Lower lobe of right lung (tissue), 2 donors: ENCODE measurements around the gene ST7L. TPM values are rescaled to one million over a fixed set of nuclear protein-coding genes. Genes with fewer than 3 reads are reported as not detected.

Experiments
- ATAC-seq, 2 donors: fragments of 200-7000 bp; cut with Tn5 transposase; one replicate each; pipeline ENCODE4 v1.9.1; 2020 to 2022; ENCODE audit warnings: mild to moderate bottlenecking in 2 of 2, moderate library complexity in 2 of 2
- DNase-seq: peaks from one replicate; pipeline ENCODE4 v3.0.0-alpha.2; 2020
- H3K27ac ChIP-seq: fragments of 200-600 bp; one replicate; pipeline ENCODE4 v1.8.0; 2022
- H3K27me3 ChIP-seq: fragments of 200-600 bp; one replicate; pipeline ENCODE4 v1.8.0; 2022; ENCODE audit warnings: low read depth
- H3K36me3 ChIP-seq: fragments of 200-600 bp; one replicate; pipeline ENCODE4 v1.8.0; 2022; ENCODE audit warnings: mild to moderate bottlenecking
- H3K4me1 ChIP-seq: fragments of 200-600 bp; one replicate; pipeline ENCODE4 v1.8.0; 2022
- H3K4me3 ChIP-seq: fragments of 200-600 bp; one replicate; pipeline ENCODE4 v1.8.0; 2022; ENCODE audit warnings: mild to moderate bottlenecking
- H3K9me3 ChIP-seq: fragments of 200-600 bp; one replicate; pipeline ENCODE4 v1.8.0; 2022
- intact Hi-C: fragments of 100-400 bp; cut with DNase I; formaldehyde crosslinking; loops from one replicate; pipeline ENCODE4 v1.11.0; 2022
- total RNA-seq: library from RNA; stranded (reverse); fragmentation: NEBNext Ultra II Directional; extraction: Animal tissue kit (Norgen Biotek cat#: 25700); gene quantifications from one replicate; pipeline ENCODE4 v1.2.1, GENCODE V29; 2021
- TF ChIP-seq, protein P1 (sequence below): fragments of 200-600 bp; IDR thresholded peaks from one replicate; pipeline ENCODE4 v1.8.0; 2022; ENCODE audit warnings: antibody characterized with exemption, mild to moderate bottlenecking
- donor health status: DM: no; HTN: yes; CAD: no; lungs with severe emphysema.

ST7L gene
- total RNA-seq, 1 donor from 2014 or later, result 18.8 TPM

DNA sequence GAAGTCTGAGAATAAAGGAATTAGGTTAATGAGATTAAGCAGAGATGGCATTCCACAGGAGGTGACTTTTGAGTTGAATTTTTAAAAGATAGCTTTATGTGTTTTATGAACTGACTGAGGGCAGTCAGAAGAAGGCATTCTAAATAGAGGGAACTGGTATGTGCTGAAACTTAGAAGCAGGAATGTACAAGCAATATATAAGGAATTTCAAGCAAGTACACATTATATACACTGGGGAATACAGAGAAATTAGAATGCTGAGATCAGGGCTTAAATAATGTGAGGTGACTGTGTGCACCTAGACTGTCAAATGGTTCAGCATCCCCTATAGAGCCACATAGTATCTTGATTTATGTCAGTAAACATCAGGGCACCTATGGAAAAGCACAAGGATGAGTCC, 90.9 kb downstream of the ST7L start:
- no peaks in the 10 kb centered on the region for H3K9me3 ChIP-seq
- DNase-seq (no peak), ATAC-seq (no peak)
- H3K27ac ChIP-seq, result no peak overlapping the region
- no peaks in the 10 kb centered on the region for H3K4me1 ChIP-seq
- TF ChIP-seq, protein P1, sequence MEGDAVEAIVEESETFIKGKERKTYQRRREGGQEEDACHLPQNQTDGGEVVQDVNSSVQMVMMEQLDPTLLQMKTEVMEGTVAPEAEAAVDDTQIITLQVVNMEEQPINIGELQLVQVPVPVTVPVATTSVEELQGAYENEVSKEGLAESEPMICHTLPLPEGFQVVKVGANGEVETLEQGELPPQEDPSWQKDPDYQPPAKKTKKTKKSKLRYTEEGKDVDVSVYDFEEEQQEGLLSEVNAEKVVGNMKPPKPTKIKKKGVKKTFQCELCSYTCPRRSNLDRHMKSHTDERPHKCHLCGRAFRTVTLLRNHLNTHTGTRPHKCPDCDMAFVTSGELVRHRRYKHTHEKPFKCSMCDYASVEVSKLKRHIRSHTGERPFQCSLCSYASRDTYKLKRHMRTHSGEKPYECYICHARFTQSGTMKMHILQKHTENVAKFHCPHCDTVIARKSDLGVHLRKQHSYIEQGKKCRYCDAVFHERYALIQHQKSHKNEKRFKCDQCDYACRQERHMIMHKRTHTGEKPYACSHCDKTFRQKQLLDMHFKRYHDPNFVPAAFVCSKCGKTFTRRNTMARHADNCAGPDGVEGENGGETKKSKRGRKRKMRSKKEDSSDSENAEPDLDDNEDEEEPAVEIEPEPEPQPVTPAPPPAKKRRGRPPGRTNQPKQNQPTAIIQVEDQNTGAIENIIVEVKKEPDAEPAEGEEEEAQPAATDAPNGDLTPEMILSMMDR, result no peak
- peaks cover 37% of the 10 kb centered on the region for H3K36me3 ChIP-seq
- no peaks in the 10 kb centered on the region for H3K27me3 ChIP-seq
- H3K4me3 ChIP-seq, result no peak overlapping the region
- intact Hi-C loops, result no loop called here

DNA sequence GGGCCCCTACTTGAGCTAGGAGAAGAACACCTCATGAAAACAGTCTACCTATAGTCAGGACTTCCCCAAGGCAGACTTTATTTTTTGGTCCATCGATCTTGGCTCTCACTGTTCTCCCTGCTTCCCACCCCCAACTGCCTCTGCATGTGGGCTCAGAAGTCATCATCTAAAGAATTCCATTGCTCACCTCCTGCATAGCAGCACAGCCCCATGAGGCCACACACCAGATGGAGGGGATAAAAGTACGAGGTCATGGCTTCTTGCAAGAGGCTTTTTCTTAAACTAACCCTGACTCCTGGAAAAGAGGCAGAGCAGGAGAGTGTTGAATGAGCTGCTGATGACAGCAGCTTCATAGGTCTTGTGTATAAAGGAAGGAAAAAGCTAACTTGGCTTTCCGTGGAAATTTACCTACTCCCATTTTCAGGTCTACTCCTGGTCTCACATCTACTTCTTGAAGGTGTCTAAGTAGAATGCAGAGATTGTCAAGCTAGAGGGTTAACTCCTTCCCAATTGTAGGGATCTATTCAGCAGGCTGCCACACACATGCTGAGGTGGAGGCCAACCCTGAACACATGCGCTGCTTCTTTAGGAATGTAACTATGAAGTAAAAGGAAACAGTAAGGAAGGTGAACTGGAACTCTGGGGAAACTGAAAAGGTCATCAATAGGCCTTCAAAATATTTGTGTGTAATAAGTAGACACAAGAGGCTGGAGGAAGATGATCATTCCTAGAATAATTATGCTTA, 91.5 kb downstream of the ST7L start:
- H3K27ac ChIP-seq, result no peak overlapping the region
- no peaks in the 10 kb centered on the region for H3K4me1 ChIP-seq
- intact Hi-C loops, result no loop called here
- no peaks in the 10 kb centered on the region for H3K9me3 ChIP-seq
- TF ChIP-seq, protein P1, result no peak
- H3K4me3 ChIP-seq, result no peak overlapping the region
- ATAC-seq (no peak), DNase-seq (no peak)
- H3K36me3 ChIP-seq, result peaks cover 38% of the 10 kb centered on the region
- no peaks in the 10 kb centered on the region for H3K27me3 ChIP-seq

DNA sequence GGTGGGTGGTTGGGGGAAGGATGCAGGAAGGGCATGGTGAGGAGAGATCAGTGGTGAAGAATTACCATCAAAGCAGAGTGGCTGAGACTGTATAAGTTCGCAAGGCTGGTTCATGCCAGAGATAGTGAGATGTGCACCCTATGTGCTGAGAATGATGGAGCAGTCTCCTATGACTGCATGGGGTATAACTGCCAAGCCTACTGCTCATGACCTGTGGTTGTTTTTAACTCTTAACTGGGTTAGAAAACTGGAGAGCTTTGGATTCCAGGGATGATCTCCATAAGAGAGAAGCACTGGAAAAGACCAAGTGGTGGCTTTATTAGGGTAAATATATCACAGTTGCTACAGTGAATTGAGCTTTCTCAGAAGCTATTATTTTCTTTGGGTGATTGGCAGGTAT, 94.0 kb downstream of the ST7L start:
- Histone ChIP-seq H3K36me3 (peaks cover 42% of the 10 kb centered on the region), H3K4me3 (no peak overlapping the region), H3K27ac (no peak overlapping the region), H3K4me1 (no peaks in the 10 kb centered on the region), H3K9me3 (no peaks in the 10 kb centered on the region), H3K27me3 (no peaks in the 10 kb centered on the region)
- ATAC-seq (no peak), DNase-seq (no peak)
- intact Hi-C loops, result no loop called here
- TF ChIP-seq, protein P1, result no peak

DNA sequence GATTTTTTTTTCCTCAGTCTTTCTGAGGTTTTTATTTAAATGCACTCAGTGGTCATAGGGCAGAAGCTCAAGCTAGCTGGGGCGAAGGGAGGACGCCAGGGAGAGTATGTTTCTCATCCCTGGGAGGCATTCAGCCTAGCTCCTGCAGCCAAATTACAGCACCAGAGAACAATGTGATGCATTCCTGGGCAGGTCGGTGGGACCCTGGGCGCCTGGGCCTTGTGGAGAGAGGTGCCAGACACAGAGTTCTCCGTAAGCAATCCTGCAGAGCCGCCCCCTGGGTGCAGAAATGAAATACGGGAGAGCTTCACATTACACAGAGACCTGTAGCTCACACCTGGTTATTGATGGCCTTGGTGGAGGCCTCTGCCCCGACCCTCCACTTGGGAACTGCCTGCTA, 94.7 kb downstream of the ST7L start:
- ATAC-seq, result no peak
- no peak overlapping the region for H3K4me3 ChIP-seq
- intact Hi-C loops, result no loop called here
- no peaks in the 10 kb centered on the region for H3K9me3 ChIP-seq
- no peak for DNase-seq
- TF ChIP-seq, protein P1, result no peak
- H3K27me3 ChIP-seq, result no peaks in the 10 kb centered on the region
- H3K4me1 ChIP-seq, result no peaks in the 10 kb centered on the region
- no peak overlapping the region for H3K27ac ChIP-seq
- peaks cover 42% of the 10 kb centered on the region for H3K36me3 ChIP-seq

DNA sequence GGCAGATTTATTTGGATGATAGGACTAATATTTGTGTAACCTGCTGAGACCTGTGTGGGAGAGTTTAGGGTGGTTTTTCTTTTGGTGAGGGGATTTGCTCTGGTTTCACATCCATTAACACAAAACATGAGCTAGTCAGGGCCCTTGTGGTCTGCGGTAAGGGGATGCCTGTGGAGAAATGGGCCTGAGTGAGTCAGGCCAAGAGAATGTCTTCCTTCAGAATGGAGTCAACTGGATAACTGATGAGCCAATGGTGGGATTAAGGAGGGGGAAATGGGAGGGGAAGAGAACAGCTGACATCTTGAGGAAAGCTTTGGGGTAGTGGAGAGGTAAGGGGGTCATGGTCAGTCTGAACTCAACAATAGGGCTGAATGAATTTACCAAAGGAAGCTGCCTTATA, 96.3 kb downstream of the ST7L start:
- intact Hi-C loops, result no loop called here
- no peak for DNase-seq
- Histone ChIP-seq H3K4me1 (no peaks in the 10 kb centered on the region), H3K36me3 (peaks cover 37% of the 10 kb centered on the region), H3K4me3 (no peak overlapping the region), H3K9me3 (no peaks in the 10 kb centered on the region), H3K27ac (no peak overlapping the region), H3K27me3 (no peaks in the 10 kb centered on the region)
- TF ChIP-seq, protein P1, result no peak
- no peak for ATAC-seq
